ENCODE data around the gene SLC15A5.

The SLC15A5 gene

GRCh38 chr12:16171348-16171747 lies 106.1 kb downstream of the SLC15A5 start:
- DNase-seq: no peak

GRCh38 chr12:16168078-16168477 lies 109.4 kb downstream of the SLC15A5 start:
- DNase-seq: no peak

GRCh38 chr12:16166563-16167470 lies 110.7 kb downstream of the SLC15A5 start:
- DNase-seq: no peak

GRCh38 chr12:16165506-16165905 lies 112.0 kb downstream of the SLC15A5 start:
- no peak for DNase-seq

- DNase-seq: no peak
These were observed 113.6 kb downstream of the SLC15A5 start for GRCh38 chr12:16163901-16164300.

- no peak for DNase-seq
These were observed 114.3 kb downstream of the SLC15A5 start for GRCh38 chr12:16163146-16163545.

- no peak for DNase-seq
These were observed 117.9 kb downstream of the SLC15A5 start for GRCh38 chr12:16159571-16159970.

GRCh38 chr12:16158050-16158449 lies 119.4 kb downstream of the SLC15A5 start:
- no peak for DNase-seq

GRCh38 chr12:16155938-16156337 lies 121.5 kb downstream of the SLC15A5 start:
- DNase-seq: no peak

GRCh38 chr12:16154990-16155389 lies 122.5 kb downstream of the SLC15A5 start:
- no peak for DNase-seq

- DNase-seq: no peak
These were observed 124.4 kb downstream of the SLC15A5 start for GRCh38 chr12:16152885-16153673.

- no peak for DNase-seq
These were observed 127.2 kb downstream of the SLC15A5 start for GRCh38 chr12:16150276-16150675.

- DNase-seq: no peak
These were observed 128.5 kb downstream of the SLC15A5 start for GRCh38 chr12:16148938-16149337.
